Parathyroid adenoma (tissue), 2 donors: ENCODE measurements around the gene CEP112.

Source experiments
- H2AFZ ChIP-seq: fragments of 300-600 bp; sonication (generic); one replicate; pipeline ENCODE4 v1.7.0; 2017; ENCODE audit warnings: antibody characterized with exemption, mild to moderate bottlenecking
- H3K27ac ChIP-seq: fragments of 300-600 bp; sonication (generic); one replicate; pipeline ENCODE4 v1.7.0; 2017
- H3K27me3 ChIP-seq: fragments of 300-600 bp; sonication (generic); one replicate; pipeline ENCODE4 v1.7.0; 2017; ENCODE audit warnings: low read length; ENCODE audit not compliant: control insufficient read depth, insufficient read depth
- H3K36me3 ChIP-seq: fragments of 300-600 bp; sonication (generic); one replicate; pipeline ENCODE4 v1.7.0; 2017; ENCODE audit warnings: low read length; ENCODE audit not compliant: control insufficient read depth, insufficient read depth
- H3K4me1 ChIP-seq: fragments of 300-600 bp; sonication (generic); one replicate; pipeline ENCODE4 v1.7.0; 2017; ENCODE audit warnings: control low read depth
- H3K4me2 ChIP-seq: fragments of 300-600 bp; sonication (generic); one replicate; pipeline ENCODE4 v1.7.0; 2017; ENCODE audit warnings: low read length
- H3K4me3 ChIP-seq: fragments of 300-600 bp; sonication (generic); one replicate; pipeline ENCODE4 v1.7.0; 2017; ENCODE audit warnings: low read depth, low read length
- H3K79me2 ChIP-seq: fragments of 300-600 bp; sonication (generic); one replicate; pipeline ENCODE4 v1.7.0; 2017; ENCODE audit warnings: control low read depth
- H3K9ac ChIP-seq: fragments of 300-600 bp; sonication (generic); one replicate; pipeline ENCODE4 v1.7.0; 2017; ENCODE audit warnings: mild to moderate bottlenecking
- H3K9me3 ChIP-seq: fragments of 300-600 bp; sonication (generic); one replicate; pipeline ENCODE4 v1.7.0; 2017; ENCODE audit warnings: low read length; ENCODE audit not compliant: control insufficient read depth
- CTCF ChIP-seq: fragments of 300-600 bp; sonication (generic); IDR thresholded peaks from one replicate; pipeline ENCODE4 v1.7.0; 2017; ENCODE audit warnings: antibody characterized with exemption, mild to moderate bottlenecking
- donor health status: primary hyperparathyroidism.

Gene CEP112

GRCh38 chr17:66138120-66138519 lies 53.8 kb downstream of the CEP112 start:
- Histone ChIP-seq H3K27ac (no peak overlapping the region), H3K4me1 (no peaks in the 10 kb centered on the region)

GRCh38 chr17:66135896-66136295 lies 56.0 kb downstream of the CEP112 start:
- Histone ChIP-seq H3K27ac (no peak overlapping the region), H2AFZ (no peak overlapping the region), H3K4me2 (no peak overlapping the region), H3K27me3 (no peaks in the 10 kb centered on the region), H3K4me3 (no peak overlapping the region), H3K9ac (no peak overlapping the region), H3K4me1 (no peaks in the 10 kb centered on the region), H3K36me3 (no peaks in the 10 kb centered on the region), H3K9me3 (no peaks in the 10 kb centered on the region), H3K79me2 (no peaks in the 10 kb centered on the region)
- TF ChIP-seq CTCF: no peak

More at GRCh38 chr17:66138120-66138519, 53.8 kb downstream of the CEP112 start:
- Histone ChIP-seq H3K4me3 (no peak overlapping the region), H3K9me3 (no peaks in the 10 kb centered on the region), H3K27me3 (no peaks in the 10 kb centered on the region), H3K79me2 (no peaks in the 10 kb centered on the region), H3K4me2 (no peak overlapping the region), H3K36me3 (no peaks in the 10 kb centered on the region), H2AFZ (no peak overlapping the region), H3K9ac (no peak overlapping the region)
- no peak for TF ChIP-seq CTCF

GRCh38 chr17:66135219-66135618 lies 56.7 kb downstream of the CEP112 start:
- Histone ChIP-seq H2AFZ (no peak overlapping the region), H3K36me3 (no peaks in the 10 kb centered on the region), H3K9me3 (no peaks in the 10 kb centered on the region), H3K27me3 (no peaks in the 10 kb centered on the region), H3K4me2 (no peak overlapping the region), H3K9ac (no peak overlapping the region), H3K4me3 (no peak overlapping the region), H3K27ac (no peak overlapping the region), H3K79me2 (no peaks in the 10 kb centered on the region), H3K4me1 (no peaks in the 10 kb centered on the region)
- TF ChIP-seq CTCF: no peak

GRCh38 chr17:66129759-66130158 lies 62.2 kb downstream of the CEP112 start:
- TF ChIP-seq CTCF: no peak
- Histone ChIP-seq H3K27ac (no peak overlapping the region), H3K79me2 (no peaks in the 10 kb centered on the region), H3K27me3 (no peaks in the 10 kb centered on the region), H3K9me3 (no peaks in the 10 kb centered on the region), H3K4me1 (no peaks in the 10 kb centered on the region), H3K4me2 (no peak overlapping the region), H3K36me3 (no peaks in the 10 kb centered on the region), H3K9ac (no peak overlapping the region), H3K4me3 (no peak overlapping the region), H2AFZ (no peak overlapping the region)

- no peak overlapping the region for H3K4me2 ChIP-seq
- H3K9me3 ChIP-seq: no peaks in the 10 kb centered on the region
- no peaks in the 10 kb centered on the region for H3K27me3 ChIP-seq
- no peaks in the 10 kb centered on the region for H3K4me1 ChIP-seq
- TF ChIP-seq CTCF: no peak
- H3K79me2 ChIP-seq: no peaks in the 10 kb centered on the region
- H3K9ac ChIP-seq: no peak overlapping the region
- H3K27ac ChIP-seq: no peak overlapping the region
- no peak overlapping the region for H2AFZ ChIP-seq
- no peak overlapping the region for H3K4me3 ChIP-seq
- H3K36me3 ChIP-seq: no peaks in the 10 kb centered on the region
These were observed 65.7 kb downstream of the CEP112 start for GRCh38 chr17:66126231-66126630.
